OCI-LY3 (cell line): ENCODE results near the gene SEMA5A.

Experiments
- H2AFZ ChIP-seq: fragments of 200-600, 300-600 bp; shearing (Covaris generic); 2 replicates; pipeline ENCODE4 v1.6.0; 2014; ENCODE audit warnings: antibody characterized with exemption, low read depth, low read length
- H3K27ac ChIP-seq: fragments of 200-600, 300-600 bp; sonication (generic); 2 replicates; pipeline ENCODE4 v1.5.1; 2014; ENCODE audit warnings: mild to moderate bottlenecking, low read length, moderate library complexity, mixed read lengths
- H3K27me3 ChIP-seq: fragments of 200-600, 300-600 bp; sonication (generic); 2 replicates; pipeline ENCODE4 v1.6.1; 2014; ENCODE audit warnings: low read depth, low read length, mixed read lengths
- H3K36me3 ChIP-seq: fragments of 200-600, 300-600 bp; sonication (generic); replicated peaks from 2 replicates; pipeline ENCODE3; 2014; ENCODE audit warnings: low read depth, low read length, mixed read lengths
- H3K4me1 ChIP-seq: fragments of 300-600, 200-600 bp; sonication (generic); 2 replicates; pipeline ENCODE4 v1.6.1; 2014; ENCODE audit warnings: low read length, mixed read lengths
- H3K4me2 ChIP-seq: fragments of 200-600, 300-600 bp; sonication (generic); 2 replicates; pipeline ENCODE4 v1.6.1; 2014; ENCODE audit warnings: low read length, mixed read lengths
- H3K4me3 ChIP-seq: fragments of 300-600, 200-600 bp; sonication (generic); 2 replicates; pipeline ENCODE4 v1.5.1; 2014; ENCODE audit warnings: antibody characterized with exemption, mild to moderate bottlenecking, low read length, moderate library complexity
- H3K79me2 ChIP-seq: fragments of 300-600, 200-600 bp; shearing (Covaris generic); 2 replicates; pipeline ENCODE4 v1.6.1; 2014; ENCODE audit warnings: mild to moderate bottlenecking, low read length, mixed read lengths
- H3K9ac ChIP-seq: fragments of 300-600, 200-600 bp; shearing (Covaris generic); 2 replicates; pipeline ENCODE4 v1.6.0; 2014; ENCODE audit warnings: mild to moderate bottlenecking, low read length, moderate library complexity
- H3K9me3 ChIP-seq: fragments of 200-600, 300-600 bp; shearing (Covaris generic); 2 replicates; pipeline ENCODE4 v1.6.1; 2014; ENCODE audit warnings: low read length, mixed read lengths; ENCODE audit not compliant: insufficient read depth
- H4K20me1 ChIP-seq: fragments of 200-600, 300-600 bp; sonication (generic); 2 replicates; pipeline ENCODE4 v1.6.1; 2016; ENCODE audit warnings: low read length, mixed read lengths; ENCODE audit not compliant: insufficient read depth
- CTCF ChIP-seq: fragments of 200-600, 300-600 bp; sonication (generic); IDR thresholded peaks from 2 replicates; pipeline ENCODE4 v1.5.1; 2014; ENCODE audit warnings: antibody characterized with exemption, low read length, low read depth
- EZH2phosphoT487 ChIP-seq: fragments of 200-600 bp; shearing (Covaris generic); IDR thresholded peaks from 2 replicates; pipeline ENCODE4 v1.6.1; 2018; ENCODE audit warnings: antibody characterized with exemption, mixed run types, low read depth

SEMA5A gene

GRCh38 chr5:9103290-9103689 lies 442.6 kb downstream of the SEMA5A start:
- no peak overlapping the region for H3K4me3 ChIP-seq
- H3K9ac ChIP-seq = no peak overlapping the region
- no peaks in the 10 kb centered on the region for H3K36me3 ChIP-seq
- H3K4me1 ChIP-seq = no peaks in the 10 kb centered on the region
- 0 out of 2 replicates have a peak, but pooled peaks cover 7% of the 10 kb centered on the region for H3K27me3 ChIP-seq
- H3K4me2 ChIP-seq = no peak overlapping the region
- H4K20me1 ChIP-seq = no peaks in the 10 kb centered on the region
- no peaks in the 10 kb centered on the region for H3K79me2 ChIP-seq
- TF ChIP-seq EZH2phosphoT487 (no peak), CTCF (no peak)
- H2AFZ ChIP-seq = no peak overlapping the region
- no peaks in the 10 kb centered on the region for H3K9me3 ChIP-seq
- H3K27ac ChIP-seq = no peak overlapping the region

- no peak for TF ChIP-seq EZH2phosphoT487
- no peak for TF ChIP-seq CTCF
- H3K79me2 ChIP-seq = no peaks in the 10 kb centered on the region
- no peaks in the 10 kb centered on the region for H3K4me1 ChIP-seq
- H3K4me2 ChIP-seq = no peak overlapping the region
- no peak overlapping the region for H3K27ac ChIP-seq
- 0 out of 2 replicates have a peak, but pooled peaks cover 2% of the 10 kb centered on the region for H3K27me3 ChIP-seq
- no peak overlapping the region for H2AFZ ChIP-seq
- H3K9me3 ChIP-seq = no peaks in the 10 kb centered on the region
- no peaks in the 10 kb centered on the region for H3K36me3 ChIP-seq
- no peak overlapping the region for H3K4me3 ChIP-seq
- H4K20me1 ChIP-seq = no peaks in the 10 kb centered on the region
- no peak overlapping the region for H3K9ac ChIP-seq
Measured at GRCh38 chr5:9099689-9100088, 446.2 kb downstream of the SEMA5A start.

- Histone ChIP-seq H2AFZ (no peak overlapping the region), H3K79me2 (no peaks in the 10 kb centered on the region), H3K4me3 (no peak overlapping the region)
Measured at GRCh38 chr5:9098990-9099389, 446.9 kb downstream of the SEMA5A start.

GRCh38 chr5:9094582-9094981 lies 451.3 kb downstream of the SEMA5A start:
- Histone ChIP-seq H3K79me2 (no peaks in the 10 kb centered on the region), H3K9me3 (no peaks in the 10 kb centered on the region), H3K9ac (no peak overlapping the region), H3K4me3 (no peak overlapping the region), H3K4me1 (no peaks in the 10 kb centered on the region), H2AFZ (no peak overlapping the region), H3K36me3 (no peaks in the 10 kb centered on the region), H3K27ac (no peak overlapping the region), H4K20me1 (no peaks in the 10 kb centered on the region), H3K27me3 (no peaks in the 10 kb centered on the region), H3K4me2 (no peak overlapping the region)
- TF ChIP-seq EZH2phosphoT487 (no peak), CTCF (no peak)

More at GRCh38 chr5:9098990-9099389, 446.9 kb downstream of the SEMA5A start:
- Histone ChIP-seq H3K27me3 (no peaks in the 10 kb centered on the region), H3K36me3 (no peaks in the 10 kb centered on the region), H4K20me1 (no peaks in the 10 kb centered on the region), H3K4me2 (no peak overlapping the region), H3K27ac (no peak overlapping the region), H3K9me3 (no peaks in the 10 kb centered on the region), H3K4me1 (no peaks in the 10 kb centered on the region), H3K9ac (no peak overlapping the region)
- TF ChIP-seq EZH2phosphoT487 (no peak), CTCF (no peak)
